Muscle layer of duodenum (tissue), 2 donors: ENCODE data around the gene RAB6A.
"Not testable (repeated sequence)": the region's sequence is repeated elsewhere in the genome, so short reads cannot be mapped to it uniquely, and the experiment has no call there.

Experiments used
- H3K27ac ChIP-seq: one replicate; pipeline ENCODE4 v1.7.0; 2013; ENCODE audit warnings: mild to moderate bottlenecking, low read length
- H3K27me3 ChIP-seq: one replicate; pipeline ENCODE4 v1.7.0; 2013; ENCODE audit warnings: low read depth, mild to moderate bottlenecking, control low read depth, low read length
- H3K36me3 ChIP-seq, 2 donors: one replicate each; pipeline ENCODE4 v1.7.0; 2013; ENCODE audit warnings: low read length in 2 of 2, control low read depth in 1 of 2, mild to moderate bottlenecking in 1 of 2; ENCODE audit not compliant: insufficient read depth in 2 of 2, control insufficient read depth in 1 of 2
- H3K4me1 ChIP-seq, 2 donors: one replicate each; pipeline ENCODE4 v1.7.0; 2013; ENCODE audit warnings: low read length in 2 of 2, mild to moderate bottlenecking in 2 of 2, control low read depth in 1 of 2, moderate library complexity in 1 of 2; ENCODE audit not compliant: insufficient read depth in 2 of 2, control insufficient read depth in 1 of 2
- H3K4me3 ChIP-seq, 2 donors: one replicate each; pipeline ENCODE4 v1.7.0; 2013; ENCODE audit warnings: low read length in 2 of 2, low read depth in 1 of 2, mild to moderate bottlenecking in 1 of 2
- H3K9me3 ChIP-seq, 2 donors: one replicate each; pipeline ENCODE4 v1.7.0; 2013; ENCODE audit warnings: low read length in 2 of 2, control low read depth in 1 of 2, mild to moderate bottlenecking in 1 of 2; ENCODE audit not compliant: control insufficient read depth in 1 of 2
- donor health status: healthy.

RAB6A gene

DNA sequence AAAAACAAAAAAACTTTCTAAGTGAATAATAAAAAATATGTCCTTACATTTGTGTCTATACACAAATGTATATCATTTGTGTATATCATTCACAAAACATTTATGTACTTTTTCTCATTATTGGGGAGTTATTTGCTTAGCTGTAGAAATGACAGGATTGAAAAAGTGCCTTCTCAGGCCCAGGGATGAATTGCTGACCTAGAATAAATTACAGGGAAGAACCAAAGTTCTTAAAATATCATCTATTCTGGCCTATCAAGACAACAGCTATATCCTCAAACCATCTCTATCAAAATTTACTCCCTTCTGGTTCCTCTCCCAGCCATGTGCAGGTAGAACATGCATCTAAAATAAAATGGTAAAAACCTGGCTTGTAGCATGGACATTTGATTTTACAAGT is 1.9 kb upstream of the RAB6A start:
- no peaks in the 10 kb centered on the region for H3K27me3 ChIP-seq
- H3K4me1 ChIP-seq, result peaks cover 7 to 15% of the 10 kb centered on the region in 2 donors
- H3K36me3 ChIP-seq, result peaks cover 0 to 4% of the 10 kb centered on the region in 2 donors
- no peak overlapping the region for H3K27ac ChIP-seq
- H3K4me3 ChIP-seq, result no peak overlapping the region
- H3K9me3 ChIP-seq, result no peaks in the 10 kb centered on the region

- Histone ChIP-seq H3K4me3 (peak overlapping the region; percentile 45 to 47), H3K36me3 (peaks cover 0 to 4% of the 10 kb centered on the region in 2 donors), H3K27ac (peak overlapping the region; percentile 65), H3K27me3 (no peaks in the 10 kb centered on the region), H3K9me3 (no peaks in the 10 kb centered on the region), H3K4me1 (peaks cover 7 to 15% of the 10 kb centered on the region in 2 donors)
These were observed 600 bp upstream of the RAB6A start for GRCh38 chr11:73761403-73761945.

DNA sequence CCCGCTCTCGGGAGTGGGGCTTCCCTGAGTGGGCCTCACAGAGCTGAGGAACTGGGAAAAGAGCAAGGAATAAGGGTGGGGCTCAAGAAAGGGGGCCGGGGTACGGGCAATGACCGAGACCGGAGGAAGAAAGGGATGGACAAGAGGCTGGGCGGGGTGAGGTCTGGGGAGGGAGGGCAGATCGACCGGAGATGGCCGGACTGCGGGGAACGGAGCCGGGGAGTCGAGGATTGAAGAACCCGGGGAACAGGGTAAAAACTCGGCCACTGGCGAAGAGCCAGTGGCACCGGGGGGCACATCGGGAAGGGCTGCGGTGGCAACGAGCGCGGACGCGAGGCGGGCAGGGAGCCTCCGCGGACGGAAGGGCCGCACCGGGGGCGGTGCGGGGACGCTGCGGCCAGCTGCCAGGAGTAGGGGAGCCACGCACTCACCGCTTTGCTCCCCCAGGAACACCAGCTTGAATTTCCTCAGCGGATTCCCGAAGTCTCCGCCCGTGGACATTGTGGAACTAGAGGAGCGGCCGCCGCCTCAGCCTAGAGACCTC is 667 bp downstream of the RAB6A start:
- H3K9me3 ChIP-seq, result no peaks in the 10 kb centered on the region
- peaks cover 0 to 4% of the 10 kb centered on the region in 2 donors for H3K36me3 ChIP-seq
- peaks cover 7 to 15% of the 10 kb centered on the region in 2 donors for H3K4me1 ChIP-seq

GRCh38 chr11:73759610-73760134 is 1.2 kb downstream of the RAB6A start:
- H3K4me3 ChIP-seq, result peak overlapping the region; percentile 94 to 98
- H3K9me3 ChIP-seq, result no peaks in the 10 kb centered on the region
- H3K27ac ChIP-seq, result peak overlapping the region; percentile 93
- H3K4me1 ChIP-seq, result peaks cover 7 to 15% of the 10 kb centered on the region in 2 donors
- H3K27me3 ChIP-seq, result no peaks in the 10 kb centered on the region
- H3K36me3 ChIP-seq, result peaks cover 0 to 4% of the 10 kb centered on the region in 2 donors

More for the DNA sequence above, 667 bp downstream of the RAB6A start:
- Histone ChIP-seq H3K27me3 (no peaks in the 10 kb centered on the region), H3K27ac (peak overlapping the region; percentile 93), H3K4me3 (peak overlapping the region; percentile 94 to 98)

DNA sequence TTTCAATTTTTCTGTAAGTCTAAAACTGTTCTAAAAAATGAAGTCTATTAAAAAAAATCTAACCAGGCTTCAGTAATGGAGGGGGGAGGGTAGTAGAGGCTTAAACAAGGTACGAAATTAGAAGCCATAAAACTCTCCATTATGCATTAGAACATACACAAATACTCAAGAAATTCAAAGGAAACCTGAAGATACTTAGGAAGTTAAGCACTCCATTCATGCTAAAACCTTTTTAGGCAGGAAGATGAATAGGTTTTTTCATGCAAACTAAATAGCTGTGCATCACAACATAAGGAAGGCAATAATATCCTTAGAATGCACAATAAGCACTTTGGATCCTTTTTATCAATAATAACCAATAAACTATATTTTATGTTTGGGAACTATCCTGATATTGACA is 2.4 kb downstream of the RAB6A start:
- H3K27me3 ChIP-seq, result no peaks in the 10 kb centered on the region
- no peak overlapping the region for H3K27ac ChIP-seq
- H3K9me3 ChIP-seq, result no peaks in the 10 kb centered on the region
- H3K36me3 ChIP-seq, result peaks cover 0 to 4% of the 10 kb centered on the region in 2 donors
- H3K4me1 ChIP-seq, result peaks cover 7 to 15% of the 10 kb centered on the region in 2 donors
- H3K4me3 ChIP-seq, result peak overlapping the region; percentile 94 to 98

GRCh38 chr11:73757598-73757997 is 3.3 kb downstream of the RAB6A start:
- H3K36me3 ChIP-seq, result peaks cover 0 to 4% of the 10 kb centered on the region in 2 donors
- H3K27ac ChIP-seq, result no peak overlapping the region
- no peaks in the 10 kb centered on the region for H3K27me3 ChIP-seq
- no peak overlapping the region for H3K4me3 ChIP-seq
- H3K4me1 ChIP-seq, result peaks cover 7 to 19% of the 10 kb centered on the region in 2 donors
- H3K9me3 ChIP-seq, result no peaks in the 10 kb centered on the region

GRCh38 chr11:73755670-73756069 is 5.2 kb downstream of the RAB6A start:
- H3K27ac ChIP-seq, result no peak overlapping the region
- H3K4me3 ChIP-seq, result no peak overlapping the region
- H3K4me1 ChIP-seq, result peaks cover 7 to 30% of the 10 kb centered on the region in 2 donors
- no peaks in the 10 kb centered on the region for H3K27me3 ChIP-seq
- H3K36me3 ChIP-seq, result peaks cover 0 to 4% of the 10 kb centered on the region in 2 donors
- H3K9me3 ChIP-seq, result no peaks in the 10 kb centered on the region

- H3K4me3 ChIP-seq, result no peak overlapping the region
- no peak overlapping the region for H3K27ac ChIP-seq
- peaks cover 5 to 24% of the 10 kb centered on the region in 2 donors for H3K4me1 ChIP-seq
- no peaks in the 10 kb centered on the region for H3K27me3 ChIP-seq
- H3K9me3 ChIP-seq, result no peaks in the 10 kb centered on the region
- H3K36me3 ChIP-seq, result no peaks in the 10 kb centered on the region
These were observed 6.9 kb downstream of the RAB6A start for GRCh38 chr11:73753938-73754337.

- Histone ChIP-seq H3K36me3 (no peaks in the 10 kb centered on the region), H3K27ac (no peak overlapping the region), H3K4me1 (peaks cover 0 to 14% of the 10 kb centered on the region in 2 donors), H3K9me3 (no peaks in the 10 kb centered on the region), H3K4me3 (no peak overlapping the region), H3K27me3 (no peaks in the 10 kb centered on the region)
These were observed 8.0 kb downstream of the RAB6A start for GRCh38 chr11:73752903-73753302.

GRCh38 chr11:73752216-73752867 is 8.5 kb downstream of the RAB6A start:
- no peak overlapping the region for H3K27ac ChIP-seq

DNA sequence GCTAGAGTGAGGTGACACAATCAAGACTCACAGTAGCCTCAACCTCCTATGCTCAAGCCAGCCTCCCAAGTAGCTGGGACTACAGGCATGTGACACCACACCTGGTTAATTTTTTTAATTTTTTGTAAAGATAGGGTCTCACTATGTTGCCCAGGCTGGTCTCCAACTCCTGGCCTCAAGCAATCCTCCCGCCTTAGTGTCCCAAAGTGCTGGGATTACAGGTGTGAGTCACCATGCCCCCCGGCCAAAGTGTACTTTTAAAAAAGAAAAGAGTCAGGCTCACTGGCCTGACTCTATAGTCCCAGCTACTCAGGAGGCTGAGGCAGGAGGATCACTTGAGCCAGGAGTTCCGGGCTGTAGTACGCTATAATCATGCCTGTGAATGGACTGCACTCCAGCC is 10.0 kb downstream of the RAB6A start:
- H3K9me3 ChIP-seq, H3K27me3 ChIP-seq, H3K27ac ChIP-seq, H3K4me3 ChIP-seq, H3K36me3 ChIP-seq: not testable (repeated sequence)
- peaks cover 0 to 18% of the 10 kb centered on the region in 2 donors for H3K4me1 ChIP-seq

More at GRCh38 chr11:73752216-73752867, 8.5 kb downstream of the RAB6A start:
- Histone ChIP-seq H3K9me3 (no peaks in the 10 kb centered on the region), H3K4me3 (no peak overlapping the region), H3K27me3 (no peaks in the 10 kb centered on the region), H3K36me3 (no peaks in the 10 kb centered on the region), H3K4me1 (peaks cover 0 to 18% of the 10 kb centered on the region in 2 donors)
